Suprapubic skin (tissue), 4 donors: ENCODE results near the gene ASIC2. TPM values are rescaled to one million over a fixed set of nuclear protein-coding genes. Genes with fewer than 3 reads are reported as not detected.
A peak's percentile ranks its signal among the peaks of the same experiment; 100 is the strongest.

Experiments
- DNase-seq, 2 donors: peaks; one replicate each; pipeline ENCODE4 v3.0.0-alpha.2; 2019; ENCODE audit warnings: low spot score in 2 of 2
- H3K27ac ChIP-seq: fragments of 200-600 bp; sonication (generic); one replicate; pipeline ENCODE4 v1.5.1; 2019
- H3K27me3 ChIP-seq: fragments of 200-600 bp; sonication (generic); one replicate; pipeline ENCODE4 v1.5.1; 2019
- H3K36me3 ChIP-seq: fragments of 200-600 bp; sonication (generic); one replicate; pipeline ENCODE4 v1.5.1; 2019
- H3K4me1 ChIP-seq: fragments of 200-600 bp; sonication (generic); one replicate; pipeline ENCODE4 v1.5.1; 2019
- H3K4me3 ChIP-seq: fragments of 200-600 bp; sonication (generic); one replicate; pipeline ENCODE4 v1.5.1; 2019; ENCODE audit warnings: mild to moderate bottlenecking
- H3K9me3 ChIP-seq: fragments of 200-600 bp; sonication (generic); one replicate; pipeline ENCODE4 v1.5.1; 2019
- CTCF ChIP-seq, 2 donors: fragments of 200-600 bp in 1 of 2; fragments of 450-650 bp in 1 of 2; sonication (generic) in 1 of 2; IDR thresholded peaks; one replicate each; pipeline ENCODE4 v1.5.1; 2016 to 2019; ENCODE audit warnings: antibody characterized with exemption in 2 of 2, mild to moderate bottlenecking in 1 of 2, moderate library complexity in 1 of 2
- EP300 ChIP-seq: sonication (generic); formaldehyde crosslinking; IDR thresholded peaks from one replicate; pipeline ENCODE4 v1.6.1; 2017; ENCODE audit warnings: antibody characterized with exemption
- POLR2A ChIP-seq, 2 donors: fragments of 450-650 bp; IDR thresholded peaks; one replicate each; pipeline ENCODE4 v1.6.1; 2017; ENCODE audit warnings: antibody characterized with exemption in 2 of 2, mild to moderate bottlenecking in 2 of 2, moderate library complexity in 2 of 2
- POLR2AphosphoS5 ChIP-seq, 3 donors: sonication (generic); formaldehyde crosslinking; IDR thresholded peaks; one replicate each; pipeline ENCODE4 v1.6.1; 2017; ENCODE audit warnings: antibody characterized with exemption in 3 of 3
- WGBS: methylation state at CpG from one replicate; pipeline ENCODE4 v1.1.5; 2018; 5-methylcytosine and 5-hydroxymethylcytosine counted together
- total RNA-seq, 4 donors: library from RNA; depleted of rRNA; stranded (reverse); fragments of >200 nt; gene quantifications; one replicate each; pipeline ENCODE4 v1.1.0, GENCODE V29; 2016

ASIC2 gene
- total RNA-seq, 4 donors from 2014 or later: not detected

- H3K9me3 ChIP-seq: no peaks in the 10 kb centered on the region
- no peak for DNase-seq
- 89% methylated on average over 11 of the region's 11 CpGs for WGBS
- H3K36me3 ChIP-seq: no peaks in the 10 kb centered on the region
- TF ChIP-seq CTCF (IDR thresholded peaks at IDR 0.05): no peak
- no peak for TF ChIP-seq POLR2AphosphoS5 (IDR thresholded peaks at IDR 0.05)
- no peak for TF ChIP-seq POLR2A (IDR thresholded peaks at IDR 0.05)
- no peak for TF ChIP-seq EP300
- no peaks in the 10 kb centered on the region for H3K4me1 ChIP-seq
- H3K4me3 ChIP-seq: no peak overlapping the region
- no peak overlapping the region for H3K27ac ChIP-seq
- H3K27me3 ChIP-seq: no peaks in the 10 kb centered on the region
Observed at GRCh38 chr17:33045216-33045615, 247.9 kb downstream of the ASIC2 start.

DNA sequence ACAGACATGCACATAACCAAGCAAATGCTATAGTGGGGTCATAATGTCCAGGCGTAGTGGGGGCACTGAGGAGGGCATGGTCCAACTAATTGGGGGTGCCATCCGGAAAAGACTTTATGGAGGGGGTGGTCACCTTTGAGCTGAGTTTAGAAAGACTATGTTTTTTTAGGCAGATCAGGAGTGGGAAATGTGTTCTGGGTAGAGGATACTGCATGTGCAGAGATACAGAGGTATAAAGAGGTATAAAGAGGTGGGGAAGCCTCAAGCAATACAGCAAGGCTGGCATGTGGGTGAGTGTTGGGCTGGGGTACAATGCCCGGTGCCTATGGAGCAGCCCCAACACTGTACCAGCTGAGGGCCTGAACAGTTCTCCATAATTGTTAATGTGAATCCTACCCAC lies 248.3 kb downstream of the ASIC2 start:
- 84% methylated on average over 3 of the region's 3 CpGs for WGBS
- DNase-seq: no peak
- Histone ChIP-seq H3K36me3 (no peaks in the 10 kb centered on the region), H3K4me3 (no peak overlapping the region), H3K27me3 (no peaks in the 10 kb centered on the region), H3K9me3 (no peaks in the 10 kb centered on the region), H3K4me1 (no peaks in the 10 kb centered on the region), H3K27ac (no peak overlapping the region)
- TF ChIP-seq EP300 (no peak), CTCF (IDR thresholded peaks at IDR 0.05) (no peak), POLR2A (IDR thresholded peaks at IDR 0.05) (no peak), POLR2AphosphoS5 (IDR thresholded peaks at IDR 0.05) (no peak)

DNA sequence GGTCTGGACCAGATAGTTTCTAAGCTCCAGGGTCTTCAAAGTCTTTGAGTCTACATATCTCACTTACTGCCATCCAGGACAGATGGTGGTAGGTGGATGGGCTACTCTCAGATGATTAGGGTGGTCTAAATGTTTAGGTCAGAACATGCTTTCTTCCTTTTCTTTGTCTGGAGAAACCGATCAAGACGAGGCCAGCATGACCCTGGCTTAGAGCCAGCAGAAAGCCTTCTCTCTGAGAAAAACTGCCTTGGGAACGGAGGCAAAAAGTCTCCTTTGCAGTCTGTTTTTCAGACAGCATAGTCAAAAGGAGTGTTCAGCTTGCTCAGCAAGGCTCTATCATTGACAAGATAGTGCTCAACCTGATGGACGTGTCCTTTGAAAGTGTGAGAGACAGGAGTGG lies 252.6 kb downstream of the ASIC2 start:
- no peak for DNase-seq
- peaks cover 11% of the 10 kb centered on the region for H3K27me3 ChIP-seq
- no peaks in the 10 kb centered on the region for H3K9me3 ChIP-seq
- H3K4me1 ChIP-seq: no peaks in the 10 kb centered on the region
- 68% methylated on average over 4 of the region's 4 CpGs for WGBS
- H3K4me3 ChIP-seq: no peak overlapping the region
- H3K36me3 ChIP-seq: no peaks in the 10 kb centered on the region
- no peak overlapping the region for H3K27ac ChIP-seq
- TF ChIP-seq POLR2A (IDR thresholded peaks at IDR 0.05): no peak
- no peak for TF ChIP-seq EP300
- TF ChIP-seq POLR2AphosphoS5 (IDR thresholded peaks at IDR 0.05): no peak
- TF ChIP-seq CTCF (IDR thresholded peaks at IDR 0.05): no peak

- Histone ChIP-seq H3K27ac (no peak overlapping the region), H3K36me3 (no peaks in the 10 kb centered on the region), H3K27me3 (peaks cover 14% of the 10 kb centered on the region), H3K4me3 (no peak overlapping the region), H3K9me3 (no peaks in the 10 kb centered on the region), H3K4me1 (no peaks in the 10 kb centered on the region)
- no peak for DNase-seq
- WGBS: 13% methylated on average over 2 of the region's 2 CpGs
- no peak for TF ChIP-seq CTCF (IDR thresholded peaks at IDR 0.05)
- TF ChIP-seq POLR2AphosphoS5 (IDR thresholded peaks at IDR 0.05): no peak
- TF ChIP-seq EP300: no peak
- no peak for TF ChIP-seq POLR2A (IDR thresholded peaks at IDR 0.05)
Observed at GRCh38 chr17:33039874-33040273, 253.2 kb downstream of the ASIC2 start.

- Histone ChIP-seq H3K36me3 (no peaks in the 10 kb centered on the region), H3K27me3 (peaks cover 19% of the 10 kb centered on the region), H3K27ac (no peak overlapping the region), H3K9me3 (no peaks in the 10 kb centered on the region), H3K4me1 (no peaks in the 10 kb centered on the region), H3K4me3 (no peak overlapping the region)
- 0% methylated on average over 3 of the region's 3 CpGs for WGBS
- no peak for DNase-seq
- TF ChIP-seq POLR2A (IDR thresholded peaks at IDR 0.05): no peak
- peak in 1 of 2 donors; percentile 42 for TF ChIP-seq CTCF (IDR thresholded peaks at IDR 0.05)
Observed at GRCh38 chr17:33038740-33039139, 254.4 kb downstream of the ASIC2 start.
